Eye (tissue), 1 donor: ENCODE results near the gene FOXN3.

ENCODE experiments used
- DNase-seq: peaks from one replicate; pipeline ENCODE4 v3.0.0-alpha.2; 2015

The FOXN3 gene

DNA sequence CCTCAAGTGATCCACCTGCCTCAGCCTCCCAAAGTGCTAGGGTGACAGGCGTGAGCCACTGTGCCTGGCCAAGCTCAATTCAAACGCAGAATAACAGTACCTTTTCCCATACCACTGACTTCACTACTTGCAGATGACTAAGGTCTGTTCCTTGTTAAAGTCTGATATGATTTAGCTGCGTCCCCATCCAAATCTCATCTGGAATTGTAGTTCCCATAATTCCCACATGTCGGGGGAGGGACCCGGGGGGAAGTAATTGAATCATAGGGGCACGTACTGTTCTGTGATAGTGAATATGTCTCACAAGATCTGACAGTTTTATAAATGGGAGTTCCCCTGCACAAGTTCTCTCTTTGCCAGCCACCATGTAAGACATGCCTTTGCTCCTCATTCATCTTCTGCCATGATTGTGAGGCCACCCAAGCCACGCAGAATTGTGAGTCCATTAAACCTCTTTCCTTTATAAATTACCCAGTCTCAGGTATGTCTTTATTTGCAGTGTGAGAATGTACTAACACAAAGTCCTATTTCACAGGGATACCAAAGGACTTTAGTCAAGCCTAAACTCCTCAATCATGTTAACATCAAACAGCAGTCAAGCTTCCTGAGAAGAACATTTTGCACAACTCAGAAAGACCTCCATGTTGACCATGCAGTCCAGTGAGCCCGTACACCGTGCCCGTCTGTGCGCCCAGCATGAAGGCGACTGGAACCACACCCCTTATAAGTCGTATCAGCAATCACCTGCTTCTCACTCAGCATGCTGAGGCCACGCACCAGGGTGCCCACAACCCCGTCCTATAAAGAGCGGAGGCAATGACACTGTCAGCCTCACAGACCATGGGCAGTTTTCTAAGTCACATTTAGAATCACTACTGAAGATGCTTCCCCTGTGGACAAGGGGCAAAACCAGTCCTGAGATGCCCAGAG is 36.9 kb downstream of the FOXN3 start:
- no peak for DNase-seq

DNA sequence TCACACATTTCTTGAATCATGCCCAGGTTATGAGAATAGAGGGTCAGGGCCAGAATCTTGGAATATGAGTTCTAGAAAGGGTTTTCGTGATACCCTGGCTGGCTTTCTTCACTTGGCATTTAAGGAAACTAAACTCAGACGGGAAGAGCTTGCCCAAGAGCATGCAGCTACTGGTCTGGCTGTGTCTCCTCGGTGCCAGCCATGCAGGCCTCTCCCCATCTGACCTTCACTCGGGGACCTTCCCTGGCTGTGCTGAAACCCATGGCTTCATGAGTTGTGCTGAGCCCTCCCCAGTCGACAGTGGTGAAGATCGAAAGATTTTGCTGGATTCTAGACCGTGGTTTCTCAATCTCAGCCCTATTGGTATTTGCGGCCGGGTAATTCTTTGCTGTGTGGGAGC is 38.0 kb downstream of the FOXN3 start:
- no peak for DNase-seq

DNA sequence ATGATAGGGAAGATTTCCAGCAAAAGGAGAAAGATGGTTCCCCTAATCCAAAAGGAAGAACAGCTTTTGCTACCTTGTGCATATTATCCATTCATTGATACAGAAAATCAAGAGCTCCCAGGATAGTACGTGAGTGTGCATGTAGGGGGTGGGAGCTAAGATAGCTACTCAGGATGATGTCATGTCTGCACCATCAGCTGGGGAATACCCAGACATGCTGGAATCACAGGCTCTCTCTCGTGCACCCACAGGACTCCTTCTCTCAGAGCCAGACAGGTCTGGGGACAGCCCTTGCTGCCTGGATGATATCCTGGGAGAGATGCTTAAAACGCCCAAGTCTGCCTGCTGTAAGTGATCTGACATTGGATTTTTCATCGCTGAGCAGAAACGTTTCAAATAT is 38.9 kb downstream of the FOXN3 start:
- DNase-seq: no peak

DNA sequence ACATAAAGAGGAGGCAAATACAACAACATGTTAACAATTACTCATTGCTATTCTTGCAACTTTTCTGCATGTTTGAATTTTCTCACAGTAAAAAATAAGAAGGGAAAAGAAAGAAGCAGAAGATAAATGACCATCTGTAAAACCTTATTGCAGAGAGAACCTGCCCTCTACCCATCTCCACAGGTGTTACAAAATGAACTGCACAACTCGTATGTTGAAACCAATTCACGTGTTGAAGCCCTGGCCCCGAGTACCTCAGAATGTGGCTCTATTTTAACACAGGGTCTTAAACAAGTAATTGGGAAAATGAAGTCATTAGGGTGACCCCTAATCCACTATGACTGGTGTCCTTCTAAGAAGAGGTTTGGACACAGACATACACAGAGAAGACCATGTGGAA is 39.5 kb downstream of the FOXN3 start:
- no peak for DNase-seq

- no peak for DNase-seq
These were observed 42.1 kb downstream of the FOXN3 start for GRCh38 chr14:89374908-89375307.

GRCh38 chr14:89373185-89373584 is 43.8 kb downstream of the FOXN3 start:
- no peak for DNase-seq

DNA sequence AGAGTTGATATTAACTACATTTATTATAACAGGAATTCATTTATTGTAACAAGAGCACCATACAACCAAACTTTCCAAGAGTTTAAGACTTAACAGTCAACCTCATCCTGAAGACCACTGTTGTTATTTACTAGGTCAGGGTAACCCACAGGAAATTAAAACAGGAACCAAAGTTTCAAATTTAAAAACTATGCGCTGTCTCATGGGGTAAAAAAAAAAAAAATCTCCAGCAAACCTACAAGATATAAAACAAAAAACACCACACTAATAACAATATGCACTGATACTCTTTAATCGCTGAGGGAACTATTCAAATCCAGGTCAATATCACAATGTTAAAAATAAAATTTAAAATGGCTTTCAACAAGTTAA is 44.5 kb downstream of the FOXN3 start:
- no peak for DNase-seq

DNA sequence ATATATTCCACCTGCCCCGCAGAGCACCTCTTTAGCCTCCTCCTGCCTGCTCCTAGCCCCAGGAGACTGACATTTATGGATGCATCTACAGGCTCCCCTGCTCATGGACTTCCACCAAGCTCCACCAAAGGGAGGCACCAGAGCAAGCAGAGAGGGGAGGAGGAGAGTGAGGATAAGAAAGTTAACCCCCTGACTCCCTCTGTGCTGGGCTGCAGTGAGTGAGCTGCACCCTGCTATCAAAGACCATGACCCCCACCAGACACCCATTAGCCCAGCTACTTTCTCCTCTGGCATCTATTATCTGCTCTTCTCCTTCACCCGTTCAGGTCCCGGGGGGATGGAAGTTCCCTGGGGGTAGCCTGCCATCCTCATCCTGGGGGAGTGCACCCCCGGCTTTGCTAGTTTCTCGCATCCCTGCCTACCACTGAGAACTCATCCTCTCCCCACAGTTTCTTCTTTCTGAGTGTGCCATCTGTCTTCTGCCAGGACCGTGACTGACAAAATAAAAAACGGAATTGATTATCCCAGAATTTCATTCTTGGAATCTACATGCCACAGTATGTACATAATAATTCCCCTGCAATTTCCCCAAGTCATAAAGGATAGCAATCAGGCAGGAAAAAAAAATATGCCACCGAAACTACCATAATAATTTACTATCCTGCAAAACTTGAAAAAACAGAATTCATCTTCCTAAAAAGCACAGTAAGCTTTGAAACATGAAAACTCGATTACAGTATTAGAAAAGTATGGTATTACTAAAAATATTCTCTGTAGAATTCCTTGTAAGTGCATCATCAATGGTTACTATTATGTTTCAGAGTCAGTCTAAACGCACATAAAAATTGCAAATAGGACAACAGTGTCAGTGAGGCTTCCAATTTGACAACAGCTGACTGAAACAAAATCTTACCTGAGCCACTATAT is 45.2 kb downstream of the FOXN3 start:
- peak; percentile 30 for DNase-seq

- DNase-seq: no peak
These were observed 46.3 kb downstream of the FOXN3 start for GRCh38 chr14:89370781-89371180.

DNA sequence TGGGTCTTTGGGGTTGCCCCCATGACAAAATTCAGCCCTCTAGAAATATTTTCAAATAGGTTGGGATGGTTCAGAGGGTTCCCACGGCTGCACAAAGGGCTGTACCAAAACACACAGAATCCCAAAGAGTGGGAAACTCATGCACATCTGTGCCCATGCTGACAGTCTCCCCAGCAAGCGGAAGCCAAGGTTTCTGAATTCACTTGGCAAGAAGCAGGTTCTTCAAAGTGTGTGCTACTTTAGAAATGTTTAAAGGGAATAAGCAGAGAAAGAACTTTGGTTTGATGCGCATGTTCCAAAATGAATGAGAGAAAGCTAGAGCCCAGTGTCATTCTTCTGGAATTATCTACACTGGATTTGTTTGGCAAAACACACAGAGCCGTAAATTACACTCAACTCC is 46.7 kb downstream of the FOXN3 start:
- DNase-seq: no peak

DNA sequence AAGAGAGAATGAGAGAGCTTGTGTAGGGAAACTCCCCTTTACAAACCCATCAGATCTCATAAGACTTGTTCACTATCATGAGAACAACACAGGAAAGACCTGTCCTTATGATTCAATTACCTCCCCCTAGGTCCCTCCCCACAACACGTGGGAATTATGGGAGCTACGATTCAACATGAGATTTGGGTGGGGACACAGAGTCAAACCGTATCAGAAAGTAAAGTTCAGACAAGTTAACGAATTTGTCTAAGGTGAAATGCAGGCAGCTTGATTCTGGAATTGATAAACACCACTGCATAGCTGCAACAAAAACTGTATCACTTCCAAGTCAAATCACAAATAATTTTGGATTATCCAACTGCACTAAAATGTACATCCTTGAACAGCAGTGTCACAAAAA is 47.4 kb downstream of the FOXN3 start:
- no peak for DNase-seq

GRCh38 chr14:89368490-89369477 is 48.2 kb downstream of the FOXN3 start:
- DNase-seq: no peak

- no peak for DNase-seq
These were observed 49.3 kb downstream of the FOXN3 start for GRCh38 chr14:89367779-89368120.

DNA sequence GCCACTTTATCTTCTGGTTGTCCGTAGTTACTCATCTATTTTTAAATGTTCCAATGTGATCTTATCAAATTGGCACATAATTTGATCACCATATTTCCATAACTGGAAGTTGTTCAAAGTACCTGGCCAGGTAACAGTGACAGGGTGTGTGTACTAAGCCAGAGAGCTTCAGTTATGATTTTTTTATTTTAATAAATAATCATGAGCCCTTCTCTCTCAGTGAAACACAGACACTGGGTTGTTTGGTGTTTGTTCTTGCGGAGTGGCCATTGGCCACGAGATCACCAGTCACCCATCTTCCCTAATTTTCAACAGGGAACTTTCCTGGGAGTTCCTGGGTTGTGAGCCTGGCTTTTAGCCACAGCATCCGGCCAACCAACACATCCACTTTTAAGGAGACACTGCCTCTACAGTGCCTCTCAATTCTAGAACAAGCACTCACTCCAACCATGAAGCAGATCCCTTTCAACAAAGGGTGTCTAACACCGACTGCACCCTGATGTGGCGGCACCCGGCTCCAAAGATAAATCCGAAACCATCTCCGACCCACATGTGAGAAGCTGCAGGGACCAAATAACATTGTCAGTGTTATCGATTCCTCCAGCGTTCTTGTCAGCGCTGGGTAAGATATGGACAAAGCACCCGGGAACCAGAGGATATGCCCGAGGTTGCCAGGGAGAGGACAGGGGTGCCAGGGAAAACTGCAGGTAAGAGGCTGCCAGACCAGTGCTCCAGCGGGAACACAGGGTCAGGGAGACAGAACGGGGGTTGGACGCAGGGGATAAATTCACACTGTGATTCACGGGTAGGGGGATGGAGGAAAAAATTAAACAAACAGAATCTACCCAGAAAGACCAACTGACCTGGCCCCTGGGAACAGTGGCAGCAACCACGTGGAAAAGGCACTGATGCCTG is 49.9 kb downstream of the FOXN3 start:
- no peak for DNase-seq

GRCh38 chr14:89365061-89365801 is 51.8 kb downstream of the FOXN3 start:
- DNase-seq: no peak

- no peak for DNase-seq
These were observed 52.7 kb downstream of the FOXN3 start for GRCh38 chr14:89364316-89364715.

GRCh38 chr14:89360277-89360676 is 56.8 kb downstream of the FOXN3 start:
- DNase-seq: no peak

DNA sequence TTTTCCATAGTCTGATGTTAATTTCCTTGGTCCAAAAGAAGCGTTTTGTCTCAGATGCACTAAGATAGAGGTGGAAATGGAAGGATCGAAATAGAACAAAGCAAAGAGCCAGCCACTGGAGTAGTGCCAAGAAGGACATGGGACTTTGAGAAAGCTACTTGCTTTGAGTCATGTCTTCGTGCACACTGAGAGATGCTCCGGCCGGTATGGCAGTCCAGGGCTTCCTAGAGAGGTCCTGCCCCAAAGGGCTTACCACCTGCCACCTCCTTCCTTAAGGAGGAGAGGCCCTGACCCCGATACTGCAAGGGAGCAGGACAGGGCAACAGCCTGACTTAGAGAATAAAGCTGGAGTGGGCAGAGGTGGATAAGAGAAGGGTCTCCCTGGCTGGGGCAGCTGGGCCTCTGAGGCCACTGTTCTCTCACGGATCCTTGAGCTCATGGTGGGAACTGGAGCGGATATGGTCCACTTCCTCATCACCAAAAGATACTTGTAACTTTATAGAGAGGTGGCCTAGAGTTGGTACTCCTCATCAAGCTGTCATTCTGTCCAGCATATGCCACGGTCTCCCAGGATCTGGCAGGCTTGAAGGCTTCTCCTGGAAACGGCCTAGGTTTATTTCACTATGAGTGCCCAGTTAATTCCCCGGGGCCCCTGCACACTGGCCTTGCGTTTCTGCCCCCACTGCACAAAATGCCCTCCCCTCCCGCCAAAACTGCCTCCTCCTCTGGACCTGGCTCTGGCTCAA is 57.4 kb downstream of the FOXN3 start:
- DNase-seq: no peak

- no peak for DNase-seq
These were observed 59.3 kb downstream of the FOXN3 start for GRCh38 chr14:89357655-89358297.

DNA sequence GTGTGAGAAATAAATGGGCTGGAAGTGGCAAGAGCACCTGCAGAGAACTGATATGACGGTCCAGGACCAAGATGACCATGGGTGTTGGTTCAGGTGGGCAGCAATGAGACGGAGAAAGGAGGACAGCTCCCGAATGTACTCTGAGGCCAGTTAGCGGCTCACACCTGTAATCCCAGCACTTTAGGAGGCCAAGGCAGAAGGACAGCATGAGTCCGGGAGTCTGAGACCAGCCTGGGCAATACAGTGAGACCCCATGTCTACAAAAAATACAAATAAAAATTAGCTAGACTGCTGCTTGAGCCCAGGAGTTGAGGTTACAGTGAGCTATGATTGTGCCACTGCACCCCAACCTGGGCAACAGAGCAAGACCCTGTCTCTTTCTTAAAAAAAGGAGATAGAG is 60.1 kb downstream of the FOXN3 start:
- DNase-seq: no peak
